GM21717 (cell line): ENCODE results near the gene BROX.
A peak's percentile ranks its signal among the peaks of the same experiment; 100 is the strongest.
"Not testable (repeated sequence)": the region's sequence is repeated elsewhere in the genome, so short reads cannot be mapped to it uniquely, and the experiment has no call there.

Experiments
- ATAC-seq: cut with Tn5 transposase; IDR thresholded peaks from one replicate; pipeline ENCODE4 v1.9.1; 2021; ENCODE audit warnings: mild to moderate bottlenecking, moderate library complexity; ENCODE audit not compliant: unreplicated experiment

Gene BROX, protein sequence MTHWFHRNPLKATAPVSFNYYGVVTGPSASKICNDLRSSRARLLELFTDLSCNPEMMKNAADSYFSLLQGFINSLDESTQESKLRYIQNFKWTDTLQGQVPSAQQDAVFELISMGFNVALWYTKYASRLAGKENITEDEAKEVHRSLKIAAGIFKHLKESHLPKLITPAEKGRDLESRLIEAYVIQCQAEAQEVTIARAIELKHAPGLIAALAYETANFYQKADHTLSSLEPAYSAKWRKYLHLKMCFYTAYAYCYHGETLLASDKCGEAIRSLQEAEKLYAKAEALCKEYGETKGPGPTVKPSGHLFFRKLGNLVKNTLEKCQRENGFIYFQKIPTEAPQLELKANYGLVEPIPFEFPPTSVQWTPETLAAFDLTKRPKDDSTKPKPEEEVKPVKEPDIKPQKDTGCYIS

GRCh38 chr1:222712253-222713090 lies at the start of gene BROX, which contains the start of gene AIDA:
Gene BROX (plus strand): TSS chr1:222712564. CDS start chr1:222715700, 3,136 bp downstream.
Gene AIDA (minus strand): TSS chr1:222712491. CDS start chr1:222712317, 174 bp downstream.
- ATAC-seq, result peak; percentile 86

DNA sequence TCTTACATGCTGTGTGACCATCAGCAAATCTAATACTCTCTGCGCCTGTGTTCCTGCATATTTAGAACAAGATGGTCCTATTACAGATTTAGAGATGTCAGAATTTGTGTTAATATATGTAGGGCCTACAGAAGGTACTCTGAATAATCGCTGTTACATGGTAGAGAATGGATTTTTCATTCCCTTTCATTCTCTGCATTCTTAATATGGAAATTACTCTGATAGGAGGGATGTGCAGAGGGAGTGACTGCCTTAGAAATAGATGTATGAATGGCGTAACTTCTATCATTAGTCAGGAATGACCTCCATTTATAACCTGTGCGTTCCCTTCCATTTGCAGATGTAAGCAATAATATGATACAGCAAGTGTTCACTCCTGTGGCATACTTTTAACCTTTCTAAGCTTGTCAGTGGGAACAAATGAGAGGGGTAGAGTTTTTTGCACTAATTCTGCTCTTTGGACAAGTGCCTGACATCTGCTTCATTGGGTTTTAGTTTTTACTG lies 48.9 kb upstream of the BROX start:
- ATAC-seq, result no peak

GRCh38 chr1:222665964-222666363 lies 46.4 kb upstream of the BROX start:
- ATAC-seq, result no peak

DNA sequence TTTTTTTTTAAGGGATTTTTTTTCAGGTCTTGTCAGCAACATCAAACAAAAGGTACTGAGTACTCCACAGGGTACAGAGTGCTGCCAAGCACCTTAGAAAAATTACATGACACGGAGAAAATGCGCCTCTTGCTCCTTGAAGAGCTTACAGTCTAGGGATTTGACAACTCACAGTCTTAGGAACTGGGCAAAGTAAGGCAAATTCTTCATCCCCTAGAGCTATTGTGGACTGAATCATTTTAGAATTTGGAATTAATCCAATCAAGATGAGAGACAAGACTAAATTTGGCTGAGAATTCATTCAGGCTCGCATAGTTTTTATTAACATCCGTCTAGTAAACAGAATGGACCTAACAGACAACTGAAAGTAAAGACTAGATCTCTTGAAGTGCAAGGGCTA lies 44.2 kb upstream of the BROX start:
- ATAC-seq, result not testable (repeated sequence)

DNA sequence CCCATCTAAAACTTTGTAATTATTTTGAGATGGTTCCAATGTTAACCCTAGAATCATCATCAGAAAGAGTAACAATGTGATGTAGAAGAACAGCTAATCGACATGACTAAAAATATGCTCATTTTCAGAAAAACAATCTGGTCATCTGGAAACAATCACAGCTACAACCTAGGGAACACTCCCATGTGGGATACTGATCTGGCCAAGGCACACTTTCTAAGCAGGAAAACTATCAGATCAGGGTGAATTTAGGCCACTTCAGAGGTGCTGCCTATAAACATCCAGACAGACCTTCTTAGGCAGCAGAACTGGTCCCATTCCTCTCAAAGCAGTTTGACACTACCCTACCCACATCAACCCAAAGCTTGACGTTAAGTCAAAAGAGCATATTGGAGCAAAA lies 43.3 kb upstream of the BROX start:
- ATAC-seq, result not testable (repeated sequence)

DNA sequence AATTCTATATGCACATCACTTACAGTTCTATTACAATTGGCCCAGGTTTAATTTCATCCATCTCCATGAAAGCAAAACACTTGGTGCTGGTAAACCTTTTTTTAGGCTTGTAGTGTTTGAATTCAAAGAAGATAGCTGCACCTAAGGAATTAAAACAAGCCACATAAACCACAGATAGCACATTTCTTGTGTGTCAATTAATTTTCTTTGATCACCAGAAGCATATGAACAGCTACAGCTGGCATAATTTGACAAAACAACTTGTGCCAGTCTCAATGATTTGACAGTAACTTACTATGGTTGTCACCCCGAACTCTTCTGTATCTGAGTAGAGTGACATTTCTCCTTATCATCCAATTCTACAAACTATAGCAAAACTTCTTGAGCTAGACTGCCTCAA lies 42.3 kb upstream of the BROX start:
- ATAC-seq, result no peak

- no peak for ATAC-seq
Measured at GRCh38 chr1:222680080-222680479, 32.3 kb upstream of the BROX start.

- ATAC-seq, result no peak
Measured at GRCh38 chr1:222691016-222691415, 21.3 kb upstream of the BROX start.

DNA sequence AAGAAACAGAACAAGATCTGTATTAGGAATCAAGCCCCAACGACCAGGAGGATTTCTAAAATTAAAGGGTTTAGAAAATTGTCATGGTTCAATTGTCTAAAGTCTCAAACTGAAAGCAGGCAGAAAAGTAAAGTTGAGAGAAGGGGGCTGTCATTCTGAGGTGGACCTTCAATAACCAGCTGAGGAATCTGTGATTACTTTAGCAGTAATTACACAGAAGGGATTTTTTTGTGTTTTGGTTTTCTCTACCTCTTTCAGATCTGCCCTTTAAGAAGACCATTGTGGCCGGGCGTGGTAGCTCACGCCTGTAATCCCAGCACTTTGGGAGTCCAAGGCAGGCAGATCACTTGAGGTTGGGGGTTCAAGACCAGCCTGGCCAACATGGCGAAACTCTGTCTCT lies 17.4 kb upstream of the BROX start:
- no peak for ATAC-seq

GRCh38 chr1:222696741-222697140 lies 15.6 kb upstream of the BROX start:
- no peak for ATAC-seq

GRCh38 chr1:222697203-222697602 lies 15.2 kb upstream of the BROX start:
- ATAC-seq, result no peak

- ATAC-seq, result no peak
Measured at GRCh38 chr1:222697826-222698225, 14.5 kb upstream of the BROX start.

GRCh38 chr1:222702210-222702609 lies 10.2 kb upstream of the BROX start:
- ATAC-seq, result no peak

GRCh38 chr1:222704260-222704659 lies 8.1 kb upstream of the BROX start:
- no peak for ATAC-seq

DNA sequence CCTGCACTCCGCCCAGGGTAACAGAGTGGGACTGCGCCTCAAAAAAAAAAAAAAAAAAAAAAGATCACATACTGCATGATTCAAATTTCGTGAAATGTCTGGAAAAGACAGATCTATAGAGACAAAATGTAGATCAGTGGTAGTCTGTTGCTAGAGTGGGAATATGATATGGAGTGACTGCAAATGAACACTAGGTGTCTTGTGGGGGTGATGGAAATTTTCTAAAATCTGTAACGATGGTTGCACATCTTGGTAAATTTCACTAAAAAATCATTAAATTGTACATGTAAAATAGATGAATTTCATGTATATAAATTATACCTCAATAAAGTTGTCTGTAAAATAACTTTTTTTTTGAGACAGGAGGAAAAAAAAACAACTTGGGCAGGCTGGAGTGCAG lies 5.5 kb upstream of the BROX start:
- ATAC-seq, result no peak

- ATAC-seq, result no peak
Measured at GRCh38 chr1:222709700-222710153, 2.6 kb upstream of the BROX start.

DNA sequence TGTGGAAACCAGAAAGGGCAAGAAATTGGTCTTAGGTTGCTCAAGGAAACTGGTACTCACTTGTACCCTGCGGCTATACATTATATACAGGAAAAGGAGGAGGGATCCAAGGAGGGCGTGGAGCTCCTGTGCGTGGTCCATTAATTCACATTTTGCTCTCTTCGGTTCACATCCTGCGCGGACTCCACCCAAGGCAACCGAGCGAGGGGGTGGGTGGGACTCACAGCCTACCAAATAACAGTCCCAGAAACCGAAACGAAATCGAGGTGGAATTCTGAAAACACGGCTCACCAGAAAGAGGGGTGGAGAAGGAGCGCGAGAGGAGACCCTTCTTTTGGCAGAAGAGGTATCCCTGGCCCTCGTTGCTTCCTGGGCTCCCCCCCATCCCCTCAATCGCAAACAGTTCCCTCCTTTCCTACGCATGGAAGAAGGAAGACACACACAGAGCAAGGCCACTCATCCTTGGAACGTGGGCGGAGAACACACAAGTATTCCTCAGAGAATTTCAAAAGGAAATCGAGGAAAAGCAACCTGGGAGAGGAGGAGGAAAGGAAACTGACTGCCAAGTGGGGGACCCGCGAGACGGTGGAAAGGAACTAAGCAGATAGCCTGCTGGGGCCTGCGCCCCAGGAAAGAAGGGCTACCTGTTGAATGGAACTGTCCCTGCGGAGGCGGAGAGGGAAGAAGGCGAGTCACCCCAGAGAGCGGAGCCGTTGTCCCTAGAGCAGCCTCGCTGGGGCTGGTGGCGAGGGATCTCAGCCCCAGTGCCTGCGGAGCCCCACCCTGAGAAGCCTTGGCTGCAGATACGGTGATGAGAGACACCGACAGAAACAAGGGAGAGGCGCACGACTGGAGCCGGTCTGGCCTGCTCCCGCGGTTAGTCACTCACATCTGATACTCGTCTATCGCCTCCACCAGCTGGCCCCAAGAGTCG lies 778 bp upstream of the BROX start:
- ATAC-seq, result peak; percentile 42

GRCh38 chr1:222713091-222713961 lies 962 bp downstream of the BROX start:
- peak; percentile 72 for ATAC-seq

- ATAC-seq, result no peak
Measured at GRCh38 chr1:222716393-222716792, 4.0 kb downstream of the BROX start.

GRCh38 chr1:222728746-222729145 lies 16.4 kb downstream of the BROX start:
- no peak for ATAC-seq
